GM12873 (cell line): ENCODE results near the gene IGFBP7.

Source experiments
- CTCF ChIP-seq: IDR thresholded peaks from 2 replicates; pipeline ENCODE4 v1.5.1; 2012; ENCODE audit warnings: low read depth, mild to moderate bottlenecking, moderate library complexity, low read length, control low read depth; ENCODE audit not compliant: insufficient read depth; ENCODE audit errors: missing control alignments

Gene IGFBP7

GRCh38 chr4:57154926-57155325, 44.7 kb upstream of the IGFBP7 start:
- TF ChIP-seq CTCF = no peak

- TF ChIP-seq CTCF = no peak
These were observed 44.0 kb upstream of the IGFBP7 start for GRCh38 chr4:57154191-57154590.

- TF ChIP-seq CTCF = no peak
These were observed 43.0 kb upstream of the IGFBP7 start for GRCh38 chr4:57153207-57153606.

- no peak for TF ChIP-seq CTCF
These were observed 41.3 kb upstream of the IGFBP7 start for GRCh38 chr4:57151481-57151880.

GRCh38 chr4:57149833-57150232, 39.6 kb upstream of the IGFBP7 start:
- TF ChIP-seq CTCF = no peak

GRCh38 chr4:57148831-57149505, 38.8 kb upstream of the IGFBP7 start:
- no peak for TF ChIP-seq CTCF

GRCh38 chr4:57148177-57148576, 38.0 kb upstream of the IGFBP7 start:
- TF ChIP-seq CTCF = no peak
